Fibroblast of the aortic adventitia (primary cell): Measurements from ENCODE around the gene TOM1L2. TPM values are rescaled to one million over a fixed set of nuclear protein-coding genes. Genes with fewer than 3 reads are reported as not detected.

Source experiments
- DNase-seq: peaks from one replicate; pipeline ENCODE4 v3.0.0-alpha.2; 2010; ENCODE audit warnings: low read depth
- H3K4me3 ChIP-seq: 2 replicates; pipeline ENCODE4 v1.5.1; 2011; ENCODE audit warnings: low read depth, mild to moderate bottlenecking, control low read depth, low read length, moderate library complexity
- CTCF ChIP-seq: IDR thresholded peaks from 2 replicates; pipeline ENCODE4 v1.5.1; 2011; ENCODE audit warnings: mild to moderate bottlenecking, low read length, control low read depth, inconsistent platforms; ENCODE audit not compliant: insufficient read depth
- total RNA-seq: library from RNA; depleted of rRNA; stranded (reverse); fragments of >200 nt; gene quantifications from 2 replicates; pipeline ENCODE4 v1.2.3, GENCODE V29; 2012; ENCODE audit warnings: low replicate concordance

Gene TOM1L2
- total RNA-seq, result 27.2 and 40.3 TPM in 2 replicates

DNA sequence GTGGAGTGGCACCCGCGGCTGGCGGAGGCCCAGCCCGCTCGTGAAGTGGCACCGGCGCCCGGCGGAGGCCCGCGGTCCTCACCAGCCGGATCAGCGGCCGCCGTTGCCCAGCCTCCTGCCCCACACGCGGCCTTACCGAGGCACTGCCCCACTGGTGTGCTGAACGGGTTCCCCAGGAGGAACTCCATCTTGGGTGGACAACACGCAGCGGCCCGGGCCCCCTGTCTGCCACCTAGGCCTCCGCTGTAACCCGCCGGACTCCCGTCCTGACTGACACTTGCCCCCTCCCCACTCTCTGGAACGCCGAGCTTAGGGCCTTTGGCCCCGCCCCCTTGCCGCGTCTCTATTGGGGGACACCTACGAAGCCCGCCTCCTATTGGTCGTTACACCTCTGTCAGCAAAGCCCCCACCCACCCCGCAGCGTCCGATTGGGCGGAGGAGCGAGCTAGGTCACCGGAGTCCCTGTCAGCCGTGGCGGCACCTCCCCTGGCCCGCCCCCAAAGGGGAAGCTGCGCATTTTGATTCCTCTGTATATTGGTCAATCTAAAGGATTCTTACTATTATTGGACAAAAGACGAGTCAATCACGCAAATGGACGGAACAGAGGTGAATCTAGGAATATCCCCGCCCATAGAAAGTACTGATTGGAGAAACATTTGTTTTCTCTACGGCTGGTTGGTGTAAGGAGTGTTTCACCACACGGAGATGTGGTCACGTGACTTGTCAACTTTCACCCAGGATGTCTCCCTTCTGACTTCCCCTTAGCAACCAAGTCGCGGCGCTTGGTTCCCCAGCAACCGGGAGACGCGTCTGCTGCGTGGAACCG, at the start of gene TOM1L2, which contains the start of gene DRC3:
Gene TOM1L2, minus strand, starts transcription at position 275 of the 826 bp plus-strand sequence. Its CDS starts 87 bp downstream, at position 188.
Gene DRC3, plus strand, starts transcription at position 737 of the 826 bp plus-strand sequence. CDS start 4,737 bp downstream, outside the sequence.
- TF ChIP-seq CTCF, result peak; percentile 11

DNA sequence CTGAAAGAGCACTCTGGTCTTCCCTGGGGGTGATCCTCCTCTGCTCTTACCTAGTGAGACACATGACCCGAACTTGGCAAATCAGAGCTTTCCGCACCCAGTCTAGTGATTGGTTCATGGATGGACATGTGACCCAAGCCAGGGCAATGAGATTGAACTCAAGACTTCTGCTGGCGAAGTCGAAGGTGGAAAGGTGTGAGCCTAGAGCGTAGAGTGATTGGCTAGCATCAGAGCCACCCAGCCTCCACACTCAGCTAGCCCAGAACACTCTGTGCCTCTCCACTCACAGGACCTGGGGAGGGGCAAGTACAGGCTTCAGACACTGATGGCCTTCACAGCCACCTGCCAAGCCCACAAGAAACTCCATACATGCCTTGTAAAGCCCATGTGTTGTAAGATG, 49.2 kb upstream of the TOM1L2 start:
- DNase-seq, result no peak
- no peak for TF ChIP-seq CTCF
- no peak overlapping the region for H3K4me3 ChIP-seq

More for the DNA sequence above, at the start of gene TOM1L2, which contains the start of gene DRC3:
- peak; percentile 100 for DNase-seq
- H3K4me3 ChIP-seq, result peak within 1 kb of the TSS; percentile 88

DNA sequence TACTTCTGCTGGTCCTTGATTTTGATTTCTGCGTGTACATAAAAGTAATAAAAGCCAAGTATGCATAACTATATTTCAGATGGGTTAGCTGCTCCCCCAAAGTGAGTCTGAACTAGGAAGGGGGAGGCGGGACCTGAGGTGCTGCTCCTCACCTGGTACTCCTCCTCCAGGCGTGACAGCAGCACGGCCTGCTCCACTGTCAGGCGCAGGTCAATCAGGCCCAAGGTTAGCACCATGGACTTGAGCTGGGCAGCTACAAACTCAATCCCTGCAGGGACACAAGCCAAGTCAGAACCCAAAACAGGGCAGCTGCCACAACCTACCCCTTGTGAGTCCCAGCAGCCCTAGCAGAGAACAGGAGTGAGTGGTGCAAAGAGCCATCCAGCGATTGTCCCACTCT, 48.8 kb upstream of the TOM1L2 start:
- DNase-seq, result no peak
- H3K4me3 ChIP-seq, result no peak overlapping the region
- TF ChIP-seq CTCF, result no peak

DNA sequence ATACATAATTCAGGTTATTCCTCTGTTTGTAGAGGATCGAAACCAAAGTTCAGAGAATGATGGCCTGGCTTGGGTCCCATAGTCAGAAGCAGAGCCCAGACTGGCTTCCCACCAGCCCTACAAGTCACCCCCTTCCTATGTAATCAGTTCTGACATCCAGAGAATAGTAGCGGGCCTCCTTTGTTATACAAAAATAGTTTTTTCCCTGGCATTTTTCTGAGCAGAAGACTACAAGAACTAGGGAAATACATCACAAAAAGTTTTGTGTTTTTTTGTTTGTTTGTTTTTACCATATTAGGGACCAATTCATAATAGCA, 47.6 kb upstream of the TOM1L2 start:
- no peak overlapping the region for H3K4me3 ChIP-seq
- TF ChIP-seq CTCF, result no peak

DNA sequence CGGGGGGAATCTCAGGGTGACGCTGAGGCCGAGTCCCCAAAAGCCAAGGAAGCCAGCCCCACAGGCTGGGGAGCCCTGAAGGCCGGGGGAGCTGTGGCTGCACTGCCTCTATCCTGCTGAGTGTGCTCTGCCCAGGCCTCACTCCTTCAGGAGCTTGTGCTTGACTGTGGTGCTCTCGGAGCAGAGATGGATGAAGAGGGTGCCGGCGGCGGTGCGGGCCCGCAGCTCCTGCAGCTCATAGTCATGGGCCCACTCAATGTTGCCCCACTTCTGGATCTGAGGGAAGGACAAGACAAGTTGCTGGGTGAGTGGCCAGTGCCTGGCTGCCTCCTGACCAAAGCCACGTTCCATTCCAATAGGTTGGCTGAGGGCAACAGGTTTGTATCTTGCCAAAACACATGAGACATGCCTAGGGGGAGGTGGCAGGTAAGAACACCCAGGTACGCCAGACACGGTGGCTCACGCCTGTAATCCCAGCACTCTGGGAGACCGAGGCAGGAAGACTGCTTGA, 46.3 kb upstream of the TOM1L2 start:
- no peak overlapping the region for H3K4me3 ChIP-seq
- DNase-seq, result no peak
- no peak for TF ChIP-seq CTCF

More for the DNA sequence above, 47.6 kb upstream of the TOM1L2 start:
- DNase-seq, result no peak

DNA sequence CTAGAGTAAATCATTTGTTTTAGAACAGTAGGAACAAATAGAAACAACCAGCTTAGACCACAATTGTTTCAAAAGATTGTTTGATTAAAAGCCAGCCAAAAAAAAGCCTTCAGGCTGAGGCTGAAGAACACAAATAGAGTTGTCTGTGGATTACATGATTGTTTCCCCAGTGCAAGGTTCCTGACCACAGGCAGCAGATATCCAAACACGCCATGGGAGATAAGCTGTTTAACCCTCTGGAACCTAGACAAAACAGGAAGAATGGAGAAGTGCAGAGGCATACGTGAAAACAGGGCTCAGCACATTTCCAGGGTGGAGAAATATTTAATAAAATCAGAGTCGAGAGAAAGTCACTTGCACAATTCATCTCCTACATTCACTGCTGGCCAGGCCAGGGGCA, 45.8 kb upstream of the TOM1L2 start:
- no peak overlapping the region for H3K4me3 ChIP-seq
- no peak for TF ChIP-seq CTCF
- DNase-seq, result peak; percentile 83
